HTR-8/SVneo (cell line): ENCODE measurements around the gene DPH1.

Experiments used
- DNase-seq: peaks from one replicate; pipeline ENCODE4 v3.0.0; 2011; ENCODE audit warnings: low spot score, mixed read lengths; ENCODE audit not compliant: insufficient read length
- FAIRE-seq: peaks from 2 replicates; lab custom pipeline; 2011; peaks lifted over from hg19 to GRCh38; lab: Jason Lieb, UNC

DPH1 gene

GRCh38 chr17:2025220-2025621 lies 4.7 kb upstream of the DPH1 start, which contains the start of gene RTN4RL1:
RTN4RL1 (minus strand) TSS chr17:2025334; CDS start chr17:2024865, 469 bp downstream.
- peak; percentile 62 for FAIRE-seq
- DNase-seq: peak; percentile 75

GRCh38 chr17:2025622-2026309 lies 4.2 kb upstream of the DPH1 start:
- FAIRE-seq: peak; percentile 44
- DNase-seq: peak; percentile 95

- DNase-seq (no peak), FAIRE-seq (no peak)
Observed at GRCh38 chr17:2027528-2028233, 2.3 kb upstream of the DPH1 start.

GRCh38 chr17:2028234-2028614 lies 1.7 kb upstream of the DPH1 start:
- DNase-seq: no peak
- FAIRE-seq: no peak

- DNase-seq (no peak), FAIRE-seq (no peak)
Observed at GRCh38 chr17:2028737-2029136, 1.2 kb upstream of the DPH1 start.

GRCh38 chr17:2030779-2031163 lies 818 bp downstream of the DPH1 start:
- no peak for DNase-seq
- no peak for FAIRE-seq

GRCh38 chr17:2033153-2033552 lies 3.2 kb downstream of the DPH1 start:
- FAIRE-seq (no peak), DNase-seq (no peak)

- FAIRE-seq (peak; percentile 4), DNase-seq (no peak)
Observed at GRCh38 chr17:2034157-2034556, 4.2 kb downstream of the DPH1 start.

- FAIRE-seq (peak; percentile 33), DNase-seq (no peak)
Observed at GRCh38 chr17:2034806-2035540, 5.0 kb downstream of the DPH1 start.

GRCh38 chr17:2035541-2036488 lies 5.9 kb downstream of the DPH1 start:
- no peak for FAIRE-seq
- no peak for DNase-seq

- FAIRE-seq (no peak), DNase-seq (no peak)
Observed at GRCh38 chr17:2037155-2037554, 7.2 kb downstream of the DPH1 start.

GRCh38 chr17:2040219-2040827 lies 10.4 kb downstream of the DPH1 start:
- FAIRE-seq (no peak), DNase-seq (no peak)

GRCh38 chr17:2040942-2041560 lies 11.1 kb downstream of the DPH1 start:
- FAIRE-seq (peak; percentile 89), DNase-seq (no peak)

- DNase-seq (peak; percentile 89), FAIRE-seq (peak; percentile 99)
Observed at GRCh38 chr17:2041561-2042389, 11.8 kb downstream of the DPH1 start, which contains the start of gene OVCA2. OVCA2 (plus strand) TSS chr17:2042022; CDS start chr17:2042048, 26 bp downstream.

GRCh38 chr17:2042390-2042847 lies 12.5 kb downstream of the DPH1 start:
- FAIRE-seq (no peak), DNase-seq (no peak)

- FAIRE-seq (no peak), DNase-seq (no peak)
Observed at GRCh38 chr17:2042933-2043332, 13.0 kb downstream of the DPH1 start.

- DNase-seq (no peak), FAIRE-seq (peak; percentile 38)
Observed at GRCh38 chr17:2043785-2044184, 13.8 kb downstream of the DPH1 start.

- DNase-seq (no peak), FAIRE-seq (peak; percentile 63)
Observed at GRCh38 chr17:2044263-2044894, 14.4 kb downstream of the DPH1 start.
